ENCODE results near the gene FOXD4L6.
"Not testable (repeated sequence)": the region's sequence is repeated elsewhere in the genome, so short reads cannot be mapped to it uniquely, and the experiment has no call there.

FOXD4L6 gene

DNA sequence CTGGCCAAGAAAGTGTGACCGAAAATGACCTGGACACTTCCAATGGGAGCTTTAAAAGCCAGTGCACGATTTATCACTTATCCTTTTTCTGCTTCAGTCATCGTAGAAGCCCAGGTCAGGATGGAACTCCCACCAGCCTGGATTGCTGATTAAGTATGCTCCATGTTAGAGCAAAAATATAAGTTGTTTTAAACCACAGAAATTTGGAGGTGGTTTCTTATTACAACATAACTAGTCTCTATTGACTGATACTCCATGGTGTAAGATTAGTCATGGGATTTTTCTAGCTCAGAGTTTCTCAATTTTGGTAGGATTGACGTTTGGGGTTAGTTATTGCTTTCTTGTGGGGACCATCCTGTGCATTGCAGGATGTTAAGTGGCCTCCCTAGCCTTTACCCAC lies 29.7 kb downstream of the FOXD4L6 start:
- not testable (repeated sequence) for DNase-seq

DNA sequence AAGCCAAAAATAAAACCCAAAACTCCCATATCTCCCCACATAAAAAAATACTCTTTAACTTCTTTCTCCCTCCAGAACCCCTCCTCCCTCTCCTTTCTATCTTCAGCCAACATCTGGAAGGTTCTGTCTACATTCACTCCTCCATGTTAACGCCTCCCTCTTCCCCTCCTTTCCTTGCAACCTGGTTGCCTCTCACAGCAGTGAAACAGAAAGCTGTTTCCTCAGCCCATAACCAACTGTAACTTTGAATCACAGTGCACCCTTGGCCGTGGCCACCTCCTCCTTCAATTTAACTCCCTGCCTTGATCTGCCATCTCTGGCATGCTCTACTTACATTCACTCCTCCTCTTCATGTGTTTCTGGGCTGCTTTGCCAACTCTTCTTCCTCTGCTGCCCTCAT lies 33.4 kb downstream of the FOXD4L6 start:
- not testable (repeated sequence) for DNase-seq

DNA sequence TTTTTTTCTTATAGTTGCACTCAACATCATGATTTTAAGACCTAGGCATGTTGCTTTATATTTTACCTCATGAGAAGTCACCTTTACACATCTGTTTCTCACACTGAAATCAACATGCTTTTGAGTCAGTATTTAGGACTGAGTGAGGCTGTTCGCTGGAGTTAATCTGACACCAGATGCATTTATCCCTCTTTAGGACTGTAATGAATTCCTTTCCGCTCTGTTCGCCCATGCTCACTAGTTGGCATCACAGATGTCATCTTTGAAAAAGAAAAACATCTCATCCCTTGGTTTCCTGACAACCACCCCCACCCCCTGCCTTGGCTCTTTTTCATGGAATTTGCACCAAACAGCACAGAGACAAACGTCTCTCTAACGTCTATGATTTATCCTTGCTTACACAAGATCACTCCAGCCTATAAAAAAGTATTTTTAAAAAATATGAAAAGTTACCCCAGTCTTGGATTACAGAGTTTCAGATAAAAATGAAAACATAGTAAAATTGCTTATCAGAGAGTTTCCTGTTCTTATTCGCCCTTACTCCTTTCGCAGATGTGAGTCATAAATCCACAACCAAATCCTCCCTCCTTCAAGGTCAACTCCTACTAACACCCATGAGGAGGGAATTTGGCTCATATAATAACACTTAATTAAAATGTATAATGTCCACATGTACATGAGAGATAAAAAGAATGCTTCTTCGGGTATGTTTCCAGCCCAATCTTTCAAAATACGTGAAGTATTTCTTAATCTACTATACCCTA lies 34.3 kb downstream of the FOXD4L6 start:
- not testable (repeated sequence) for DNase-seq

DNA sequence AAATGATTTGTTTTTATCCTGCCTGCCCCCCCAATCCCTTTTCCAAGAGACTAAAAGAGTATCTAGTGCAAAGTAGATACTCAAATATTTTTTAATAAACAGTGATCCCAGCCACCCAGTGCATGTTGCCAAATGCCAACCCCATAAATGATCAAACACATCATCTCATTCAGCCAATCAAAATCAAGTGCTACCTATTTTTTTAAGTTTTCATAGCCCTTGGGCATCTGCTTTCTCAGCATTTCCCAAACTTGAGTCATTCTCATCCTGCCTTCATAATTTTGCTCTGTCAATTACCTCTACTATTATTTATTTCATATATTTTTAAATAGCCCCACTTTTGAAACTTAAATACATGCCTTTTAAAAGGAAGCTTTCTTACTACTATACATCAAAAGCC lies 37.6 kb downstream of the FOXD4L6 start:
- DNase-seq: not testable (repeated sequence)

DNA sequence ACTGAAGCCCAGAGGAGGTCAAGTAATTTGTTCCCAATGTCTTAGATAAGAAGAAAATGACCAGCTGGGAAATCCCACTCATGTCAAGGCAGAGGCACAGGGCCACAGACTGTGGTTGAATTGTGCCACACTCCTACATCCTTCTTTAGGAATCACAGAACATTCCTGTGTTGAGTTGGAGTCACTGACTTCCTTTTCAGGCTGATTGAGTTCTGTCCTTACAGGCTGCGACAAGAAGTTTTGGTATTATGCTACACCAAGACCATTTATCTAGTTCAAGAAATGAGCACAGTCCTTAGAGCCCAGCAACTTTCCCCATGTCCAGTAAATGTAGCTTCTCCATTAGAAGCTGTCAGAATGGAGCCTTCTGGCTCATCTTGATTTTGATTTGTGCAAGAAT lies 38.1 kb downstream of the FOXD4L6 start:
- DNase-seq: not testable (repeated sequence)

DNA sequence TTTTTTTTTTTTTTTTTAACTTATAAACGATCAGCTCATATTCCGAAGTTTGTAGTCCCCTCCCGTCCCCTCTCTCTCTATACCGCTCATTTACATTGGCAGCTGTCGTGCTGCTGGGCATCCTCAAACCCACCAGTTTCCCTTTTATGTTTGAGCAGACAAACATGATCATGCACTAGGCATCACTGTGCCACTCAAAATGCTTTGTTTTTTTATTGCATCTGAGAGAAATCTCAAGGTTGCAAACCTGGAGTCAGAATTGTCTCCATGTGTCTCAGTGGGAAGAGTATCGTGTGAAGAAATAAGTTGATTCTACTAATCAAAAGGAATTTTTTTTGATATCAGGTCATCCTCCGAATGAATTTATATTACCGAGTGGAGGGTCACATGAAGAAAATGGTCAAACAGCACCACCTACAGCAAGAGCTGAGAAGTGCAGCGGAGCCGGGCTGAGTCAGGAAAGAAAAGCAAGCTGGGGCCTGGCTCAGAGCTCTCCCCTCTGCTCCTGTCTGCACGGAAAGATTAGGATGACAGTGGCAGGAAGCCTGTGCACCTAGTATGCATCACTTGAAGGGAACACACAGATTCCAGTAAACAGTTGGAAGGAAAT lies 39.9 kb downstream of the FOXD4L6 start:
- not testable (repeated sequence) for DNase-seq

DNA sequence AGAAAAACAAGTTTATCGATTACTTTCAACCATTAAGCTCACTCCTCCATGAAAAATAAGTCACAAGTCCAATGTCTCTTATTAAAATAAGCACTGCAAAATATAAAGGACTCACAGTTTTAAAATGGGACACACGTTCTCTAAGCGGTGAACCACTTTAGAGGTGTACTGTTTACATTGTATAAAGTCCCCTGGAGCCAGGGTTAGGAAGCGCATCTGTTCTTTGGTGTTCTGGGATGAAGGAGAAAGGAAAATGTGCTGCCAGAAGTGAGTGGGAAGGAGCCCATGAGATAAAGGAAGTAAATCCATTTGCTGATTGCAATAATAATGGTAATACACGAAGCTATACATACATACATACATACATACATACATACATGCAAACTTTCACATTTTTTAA lies 40.6 kb downstream of the FOXD4L6 start:
- not testable (repeated sequence) for DNase-seq

DNA sequence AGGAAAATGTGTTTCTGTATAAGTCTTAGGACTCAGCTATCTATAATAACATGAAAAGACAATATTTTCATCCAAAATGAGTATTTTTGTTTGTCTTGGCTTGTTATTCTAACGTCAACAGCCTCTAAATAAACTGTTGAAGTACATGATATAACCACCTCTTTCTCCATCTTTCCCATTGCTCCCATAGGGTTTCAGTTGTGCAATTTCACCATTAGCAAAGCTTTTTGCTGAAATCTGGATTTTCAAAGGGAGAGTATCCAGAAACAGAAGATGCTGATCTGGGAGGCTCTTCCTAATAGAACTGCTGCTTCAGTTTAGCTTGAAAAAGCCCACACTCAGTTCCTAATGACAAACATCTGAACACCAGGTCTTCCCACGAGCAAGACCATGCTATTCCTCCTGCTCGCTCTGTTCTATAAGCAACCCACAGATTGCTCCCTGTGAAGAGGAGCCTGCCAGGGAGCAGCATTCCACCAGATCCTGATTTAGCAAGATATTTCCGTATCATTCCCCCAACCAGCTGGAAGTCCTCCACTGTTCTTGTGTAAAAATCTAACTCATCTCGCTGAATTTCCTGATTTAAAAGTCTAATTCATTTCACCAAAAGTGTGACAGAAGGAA lies 41.2 kb downstream of the FOXD4L6 start:
- DNase-seq: not testable (repeated sequence)

DNA sequence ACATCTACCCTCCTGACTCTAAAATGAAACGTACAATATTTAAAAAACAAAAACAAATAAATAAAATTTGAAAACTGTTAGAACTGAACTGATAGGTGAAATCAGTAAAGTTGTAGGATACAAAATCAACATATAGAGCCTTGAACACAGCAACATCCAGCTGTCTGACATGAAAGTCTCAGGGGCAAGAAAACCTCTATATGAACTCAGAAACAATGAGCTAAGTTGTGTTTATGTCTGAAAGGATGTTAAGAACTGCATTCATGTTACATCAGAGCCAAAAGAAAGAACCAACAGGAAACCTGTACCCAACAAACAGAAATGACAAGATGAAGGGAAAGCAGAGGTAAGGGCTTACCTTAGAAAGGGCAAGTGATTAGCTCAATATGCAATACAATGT lies 41.8 kb downstream of the FOXD4L6 start:
- not testable (repeated sequence) for DNase-seq

DNA sequence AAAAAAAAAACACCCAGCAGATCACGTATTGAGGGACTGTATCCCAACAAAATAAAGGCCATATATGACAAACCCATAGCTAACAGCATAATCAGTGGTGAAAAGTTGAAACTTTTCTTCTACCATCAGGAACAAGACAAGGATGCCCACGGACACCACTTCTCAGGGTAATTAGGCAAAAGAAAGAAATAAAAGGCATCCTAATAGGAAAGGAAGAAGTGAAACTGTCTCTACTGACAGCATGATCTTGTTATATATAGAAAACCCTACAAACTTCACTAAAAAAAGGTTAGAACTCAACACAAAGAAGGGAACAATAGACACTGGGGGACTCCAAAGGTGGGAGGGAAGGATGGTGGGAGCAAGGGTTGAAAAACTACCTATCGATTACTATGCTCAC lies 42.3 kb downstream of the FOXD4L6 start:
- not testable (repeated sequence) for DNase-seq

DNA sequence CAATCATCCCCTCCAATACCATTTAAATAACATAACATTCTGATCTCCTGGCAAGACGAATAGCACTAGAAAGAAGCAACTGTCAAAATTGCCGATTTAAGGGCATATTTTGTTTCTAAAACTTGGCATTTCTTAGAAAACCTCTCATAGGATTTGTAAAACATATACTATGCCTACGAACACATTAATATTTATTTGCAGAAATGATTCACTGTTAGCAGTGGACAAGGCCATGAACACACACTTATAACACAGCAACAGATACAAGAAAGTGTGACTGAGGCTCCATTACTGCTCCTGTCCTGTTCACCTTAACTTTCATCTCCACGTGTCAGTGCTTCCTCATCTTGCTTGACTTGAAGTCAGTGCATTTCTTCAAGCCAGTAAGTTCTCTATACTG lies 46.1 kb downstream of the FOXD4L6 start:
- not testable (repeated sequence) for DNase-seq

DNA sequence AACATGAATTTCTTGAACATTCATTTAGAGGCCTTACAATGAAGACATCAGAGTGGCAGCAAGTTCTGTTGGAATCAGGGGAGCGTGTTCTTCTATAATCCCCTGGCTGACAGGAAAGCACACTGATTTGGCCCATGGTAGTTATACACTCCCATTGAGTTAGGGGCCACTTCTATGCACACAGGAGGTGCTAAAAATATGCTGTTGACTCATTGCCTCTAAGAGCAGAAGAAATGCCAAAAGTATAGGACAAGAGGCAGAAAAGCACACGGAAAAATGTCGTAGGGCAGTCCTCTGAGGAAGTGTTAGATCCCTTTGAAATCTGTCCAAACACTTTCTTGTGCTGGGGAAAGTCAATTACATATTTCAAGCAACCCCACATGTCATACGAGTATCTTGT lies 49.0 kb downstream of the FOXD4L6 start:
- DNase-seq: not testable (repeated sequence)

DNA sequence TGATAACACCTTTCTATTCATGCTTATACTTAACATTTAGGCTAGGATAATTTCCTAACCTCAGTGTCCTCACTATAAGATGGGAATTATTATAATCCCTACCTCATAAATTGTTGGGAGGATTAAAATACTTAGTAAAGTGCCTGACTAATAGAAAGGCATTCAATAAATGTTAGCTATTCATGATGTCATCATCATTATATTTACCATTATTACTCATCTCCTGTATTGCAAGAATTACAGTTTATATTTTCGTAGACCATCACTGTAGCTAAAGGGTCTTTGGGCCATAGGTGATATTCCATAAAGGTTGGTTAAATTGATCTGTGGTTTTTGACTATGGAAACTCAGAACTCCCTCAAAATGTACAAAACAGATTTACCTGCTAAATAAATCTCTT lies 50.9 kb downstream of the FOXD4L6 start:
- DNase-seq: not testable (repeated sequence)

Measured in hematopoietic multipotent progenitor cell treated with erythropoietin and hydrocortisone succinate and interleukin-3 and kit ligand, for 6 days (in vitro differentiated cells).